Muscle layer of colon (tissue), 2 donors: ENCODE results near the gene XAGE5.
"Not testable (repeated sequence)": the region's sequence is repeated elsewhere in the genome, so short reads cannot be mapped to it uniquely, and the experiment has no call there.

ENCODE experiments used
- H3K27ac ChIP-seq: one replicate; pipeline ENCODE4 v1.7.0; 2013; ENCODE audit warnings: low read depth, mild to moderate bottlenecking, low read length, moderate library complexity
- H3K27me3 ChIP-seq, 2 donors: one replicate each; pipeline ENCODE4 v1.7.0; 2013; ENCODE audit warnings: low read length in 2 of 2, mild to moderate bottlenecking in 2 of 2; ENCODE audit not compliant: insufficient read depth in 2 of 2, control insufficient read depth in 1 of 2
- H3K36me3 ChIP-seq: one replicate; pipeline ENCODE4 v1.7.0; 2013; ENCODE audit warnings: mild to moderate bottlenecking, low read length; ENCODE audit not compliant: insufficient read depth
- H3K4me1 ChIP-seq: one replicate; pipeline ENCODE4 v1.7.0; 2013; ENCODE audit warnings: mild to moderate bottlenecking, low read length; ENCODE audit not compliant: insufficient read depth
- H3K4me3 ChIP-seq, 2 donors: one replicate each; pipeline ENCODE4 v1.7.0; 2013; ENCODE audit warnings: low read length in 2 of 2, low read depth in 1 of 2, mild to moderate bottlenecking in 1 of 2, moderate library complexity in 1 of 2
- H3K9ac ChIP-seq: one replicate; pipeline ENCODE4 v1.7.0; 2013; ENCODE audit warnings: low read length
- H3K9me3 ChIP-seq: one replicate; pipeline ENCODE4 v1.7.0; 2013; ENCODE audit warnings: mild to moderate bottlenecking, low read length
- donor health status: abdominal sarcoma.
- donor health status: Adenocarcinoma of cecum.

XAGE5 gene

GRCh38 chrX:52811065-52811625, at the start of gene XAGE5:
TSS of gene XAGE5 (plus strand) at chrX:52811287. CDS start at chrX:52812567, 1,280 bp downstream.
- no peaks in the 10 kb centered on the region for H3K4me1 ChIP-seq
- no peak within 1 kb of the TSS for H3K27ac ChIP-seq
- H3K9ac ChIP-seq: no peak within 1 kb of the TSS
- no peaks in the 10 kb centered on the region for H3K36me3 ChIP-seq
- H3K9me3 ChIP-seq: no peaks in the 10 kb centered on the region
- H3K4me3 ChIP-seq: no peak within 1 kb of the TSS
- H3K27me3 ChIP-seq: peaks cover 0 to 6% of the 10 kb centered on the region in 2 donors

DNA sequence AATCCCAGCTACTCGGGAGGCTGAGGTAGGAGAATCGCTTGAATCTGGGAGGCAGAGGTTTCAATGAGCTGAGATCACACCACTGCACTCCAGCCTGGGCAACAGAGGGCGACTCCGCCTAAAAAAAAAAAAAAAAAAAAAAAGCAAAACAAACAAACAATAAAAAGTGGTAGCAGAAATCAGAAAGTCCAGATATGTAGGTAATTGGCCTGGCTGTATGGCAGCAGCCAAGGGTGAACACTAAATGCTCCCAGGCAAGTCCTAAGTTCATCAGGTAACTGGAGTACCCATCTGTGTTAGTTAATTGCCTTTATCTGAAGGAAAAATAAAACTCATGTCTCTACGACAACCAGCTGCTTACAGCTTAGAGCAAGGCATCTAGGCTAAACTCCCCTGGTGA, 45.1 kb upstream of the XAGE5 start:
- H3K4me3 ChIP-seq, H3K27ac ChIP-seq, H3K4me1 ChIP-seq, H3K9me3 ChIP-seq, H3K9ac ChIP-seq, H3K27me3 ChIP-seq, H3K36me3 ChIP-seq: not testable (repeated sequence)

DNA sequence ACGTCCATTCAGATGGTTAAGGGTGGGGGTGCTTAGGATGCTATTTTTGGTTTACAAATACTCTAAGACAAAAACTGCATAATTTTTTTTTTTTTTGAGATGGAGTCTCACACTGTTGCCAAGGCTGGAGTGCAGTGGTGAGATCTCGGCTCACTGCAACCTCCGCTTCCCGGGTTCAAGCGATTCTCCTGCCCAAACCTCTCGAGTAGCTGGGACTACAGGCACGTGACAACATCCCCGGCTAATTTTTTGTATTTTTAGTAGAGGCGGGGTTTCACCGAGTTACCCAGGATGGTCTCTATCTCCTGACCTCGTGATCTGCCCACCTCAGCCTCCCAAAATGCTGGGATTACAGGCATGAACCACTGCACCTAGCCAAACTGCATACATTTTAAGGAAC, 37.6 kb upstream of the XAGE5 start:
- H3K9ac ChIP-seq, H3K36me3 ChIP-seq, H3K4me3 ChIP-seq, H3K27ac ChIP-seq, H3K9me3 ChIP-seq, H3K4me1 ChIP-seq, H3K27me3 ChIP-seq: not testable (repeated sequence)

- H3K4me3 ChIP-seq, H3K9me3 ChIP-seq, H3K36me3 ChIP-seq, H3K27me3 ChIP-seq, H3K9ac ChIP-seq, H3K4me1 ChIP-seq, H3K27ac ChIP-seq: not testable (repeated sequence)
These were observed 13.8 kb upstream of the XAGE5 start, which contains the start of gene SPANXN5 for GRCh38 chrX:52797327-52797726. TSS of gene SPANXN5 (minus strand) at chrX:52797427. CDS start at chrX:52797348, 79 bp downstream.

DNA sequence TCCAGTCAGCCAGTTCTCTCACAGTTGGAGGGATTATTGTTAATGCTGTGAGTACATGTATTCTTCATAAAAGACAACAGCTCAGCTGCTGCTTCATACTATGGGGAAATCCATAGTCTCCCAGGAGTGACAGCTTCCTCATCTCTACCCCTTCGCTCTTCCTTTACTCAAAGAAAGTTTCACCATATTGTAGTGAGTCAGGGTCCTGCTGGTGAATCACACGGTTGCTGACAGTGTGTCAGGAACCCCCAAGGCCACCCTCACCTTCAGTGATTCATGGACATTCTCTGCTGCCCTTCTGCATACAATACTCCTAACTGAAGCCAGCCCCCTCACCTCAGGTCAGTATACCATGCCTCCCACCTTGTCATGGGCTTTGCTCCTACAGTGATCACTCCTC, 6.2 kb upstream of the XAGE5 start:
- not testable (repeated sequence) for H3K4me1 ChIP-seq, H3K9ac ChIP-seq, H3K9me3 ChIP-seq, H3K27me3 ChIP-seq, H3K4me3 ChIP-seq, H3K27ac ChIP-seq, H3K36me3 ChIP-seq

- Histone ChIP-seq H3K36me3 (no peaks in the 10 kb centered on the region), H3K4me1 (no peaks in the 10 kb centered on the region), H3K9me3 (no peaks in the 10 kb centered on the region), H3K9ac (no peak overlapping the region), H3K27ac (no peak overlapping the region), H3K4me3 (no peak overlapping the region), H3K27me3 (peaks cover 0 to 6% of the 10 kb centered on the region in 2 donors)
These were observed 8.7 kb downstream of the XAGE5 start for GRCh38 chrX:52819788-52820187.

DNA sequence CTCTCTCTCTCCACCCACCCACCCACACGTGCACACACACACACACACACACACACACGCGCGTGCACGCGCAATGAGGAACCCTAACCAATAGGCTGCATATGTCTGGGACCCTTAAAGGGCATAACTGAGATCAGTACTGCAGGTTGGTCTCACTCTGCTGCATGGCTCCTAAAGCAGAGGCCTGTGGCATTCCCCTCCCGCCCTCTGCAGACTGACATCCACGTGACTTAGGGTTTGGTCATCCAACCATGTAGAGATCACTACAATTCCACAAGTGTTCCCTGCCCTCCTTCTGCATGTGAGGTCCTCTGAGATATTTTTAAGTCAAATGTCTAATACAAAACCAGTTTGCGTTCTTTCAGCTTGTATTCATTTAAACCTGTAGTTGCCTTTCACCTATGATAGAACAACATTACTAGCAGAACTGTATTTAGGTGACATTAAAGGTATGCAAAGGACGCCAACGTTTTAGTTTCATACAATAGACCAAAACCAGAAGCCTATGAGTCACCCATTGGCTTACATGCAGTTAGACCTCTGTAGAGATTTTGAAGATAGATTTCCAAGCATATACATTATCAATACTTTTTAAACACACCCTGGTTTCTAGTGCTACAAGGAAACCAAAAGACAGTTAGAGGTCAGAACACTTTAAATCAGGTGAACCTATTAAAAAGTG, 10.1 kb downstream of the XAGE5 start:
- Histone ChIP-seq H3K36me3 (no peaks in the 10 kb centered on the region), H3K9me3 (no peaks in the 10 kb centered on the region), H3K9ac (no peak overlapping the region), H3K4me1 (no peaks in the 10 kb centered on the region), H3K27me3 (peaks cover 0 to 6% of the 10 kb centered on the region in 2 donors), H3K4me3 (no peak overlapping the region), H3K27ac (no peak overlapping the region)

DNA sequence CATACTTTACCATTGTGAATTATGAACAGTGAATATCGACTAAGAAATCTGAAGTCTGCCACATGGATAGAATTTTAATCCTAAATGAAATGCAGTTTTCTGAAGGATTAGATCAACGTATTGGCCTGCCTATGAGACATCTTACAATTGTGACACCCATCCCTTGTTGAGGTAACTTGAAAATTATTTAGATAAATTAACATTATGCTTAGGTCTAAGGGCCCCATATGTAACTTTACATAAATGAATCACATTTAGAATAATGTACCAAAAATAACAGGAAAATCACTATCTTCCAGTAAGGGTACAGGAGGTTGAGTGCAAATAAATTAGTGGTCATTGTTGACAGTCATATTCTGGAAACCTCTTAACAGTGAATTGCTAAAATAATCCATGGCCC, 13.5 kb downstream of the XAGE5 start:
- no peaks in the 10 kb centered on the region for H3K4me1 ChIP-seq
- no peak overlapping the region for H3K9ac ChIP-seq
- H3K36me3 ChIP-seq: no peaks in the 10 kb centered on the region
- H3K27me3 ChIP-seq: peaks cover 0 to 6% of the 10 kb centered on the region in 2 donors
- H3K27ac ChIP-seq: no peak overlapping the region
- H3K9me3 ChIP-seq: no peaks in the 10 kb centered on the region
- H3K4me3 ChIP-seq: no peak overlapping the region

GRCh38 chrX:52830551-52830950, 19.5 kb downstream of the XAGE5 start:
- Histone ChIP-seq H3K36me3 (no peaks in the 10 kb centered on the region), H3K4me3 (no peak overlapping the region), H3K9me3 (no peaks in the 10 kb centered on the region), H3K27me3 (peaks cover 0 to 18% of the 10 kb centered on the region in 2 donors), H3K9ac (no peak overlapping the region), H3K4me1 (no peaks in the 10 kb centered on the region), H3K27ac (no peak overlapping the region)

GRCh38 chrX:52839137-52839536, 28.1 kb downstream of the XAGE5 start:
- Histone ChIP-seq H3K9me3 (no peaks in the 10 kb centered on the region), H3K27ac (no peak overlapping the region), H3K36me3 (no peaks in the 10 kb centered on the region), H3K27me3 (no peaks in the 10 kb centered on the region), H3K4me1 (no peaks in the 10 kb centered on the region), H3K4me3 (no peak overlapping the region), H3K9ac (no peak overlapping the region)

DNA sequence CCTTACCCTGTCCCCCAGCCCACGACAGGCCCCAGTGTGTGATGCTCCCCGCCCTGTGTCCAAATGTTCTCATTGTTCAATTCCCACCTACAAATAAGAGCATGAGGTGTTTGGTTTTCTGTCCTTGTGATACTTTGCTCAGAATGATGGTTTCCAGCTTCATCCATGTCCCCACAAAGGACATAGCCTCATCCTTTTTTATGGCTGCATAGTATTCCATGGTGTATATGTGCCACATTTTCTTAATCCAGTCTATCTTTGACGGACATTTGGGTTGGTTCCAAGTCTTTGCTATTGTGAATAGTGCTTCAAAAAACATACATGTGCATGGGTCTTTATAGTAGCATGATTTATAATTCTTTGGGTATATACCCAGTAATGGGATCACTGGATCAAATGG, 32.5 kb downstream of the XAGE5 start:
- H3K4me3 ChIP-seq, H3K36me3 ChIP-seq, H3K4me1 ChIP-seq, H3K27ac ChIP-seq, H3K9ac ChIP-seq, H3K9me3 ChIP-seq, H3K27me3 ChIP-seq: not testable (repeated sequence)
